ENCODE data around the gene ITPR2.
"Not testable (repeated sequence)": the region's sequence is repeated elsewhere in the genome, so short reads cannot be mapped to it uniquely, and the experiment has no call there.

ITPR2 gene

GRCh38 chr12:26848156-26848825 lies 15.3 kb upstream of the ITPR2 start:
- no peak for DNase-seq

GRCh38 chr12:26847431-26847830 lies 14.4 kb upstream of the ITPR2 start:
- DNase-seq: no peak

GRCh38 chr12:26846416-26846815 lies 13.4 kb upstream of the ITPR2 start:
- DNase-seq: no peak

GRCh38 chr12:26845984-26846383 lies 13.0 kb upstream of the ITPR2 start:
- no peak for DNase-seq

DNA sequence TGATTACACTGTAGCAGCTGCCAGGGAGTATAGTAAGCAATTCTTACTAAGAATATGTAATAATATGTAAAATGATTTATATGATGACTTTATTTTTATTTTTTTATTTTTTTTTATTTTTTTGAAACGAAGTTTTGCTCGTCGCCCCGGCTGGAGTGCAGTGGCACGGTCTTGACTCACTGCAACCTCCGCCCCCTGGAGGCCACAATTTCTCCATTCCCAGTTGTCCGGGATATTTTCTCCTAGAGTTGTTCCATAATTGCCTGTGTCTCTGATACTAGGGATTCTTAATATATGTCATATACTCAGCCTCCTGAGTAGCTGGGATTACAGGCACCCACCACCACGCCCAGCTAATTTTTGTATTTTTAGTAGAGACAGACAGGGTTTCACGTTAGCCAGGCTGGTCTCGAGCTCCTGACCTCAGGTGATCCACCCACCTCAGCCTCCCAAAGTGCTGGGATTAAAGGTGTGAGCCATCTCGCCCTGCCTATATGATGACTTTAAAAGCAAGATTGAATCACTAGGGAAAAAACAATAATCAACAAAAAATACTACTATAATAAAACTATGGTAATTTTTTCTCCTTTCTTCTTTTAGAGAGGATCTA lies 12.2 kb upstream of the ITPR2 start:
- DNase-seq: peak; percentile 44

DNA sequence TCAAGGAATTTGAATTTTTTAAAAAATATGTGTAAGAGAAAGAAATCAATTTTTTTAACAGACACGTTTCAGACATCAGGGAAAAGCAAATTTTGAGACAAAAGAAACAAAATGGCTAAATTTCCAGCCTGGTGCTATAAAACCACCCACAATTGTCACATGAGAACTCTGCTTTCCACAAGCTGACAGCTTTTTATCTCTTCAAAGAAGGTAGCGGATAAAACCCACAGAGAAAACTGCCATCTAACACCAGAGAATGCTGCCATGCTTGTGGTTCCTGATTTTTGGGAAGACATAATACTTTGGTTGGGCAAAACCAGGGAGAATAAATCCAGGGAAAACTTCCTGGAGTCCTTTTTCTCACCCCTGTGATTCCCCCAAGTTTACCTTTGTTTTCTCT lies 10.3 kb upstream of the ITPR2 start:
- DNase-seq: no peak

- no peak for DNase-seq
These were observed 8.1 kb upstream of the ITPR2 start for GRCh38 chr12:26841085-26841484.

- DNase-seq: no peak
These were observed 6.5 kb upstream of the ITPR2 start for GRCh38 chr12:26839512-26839911.

DNA sequence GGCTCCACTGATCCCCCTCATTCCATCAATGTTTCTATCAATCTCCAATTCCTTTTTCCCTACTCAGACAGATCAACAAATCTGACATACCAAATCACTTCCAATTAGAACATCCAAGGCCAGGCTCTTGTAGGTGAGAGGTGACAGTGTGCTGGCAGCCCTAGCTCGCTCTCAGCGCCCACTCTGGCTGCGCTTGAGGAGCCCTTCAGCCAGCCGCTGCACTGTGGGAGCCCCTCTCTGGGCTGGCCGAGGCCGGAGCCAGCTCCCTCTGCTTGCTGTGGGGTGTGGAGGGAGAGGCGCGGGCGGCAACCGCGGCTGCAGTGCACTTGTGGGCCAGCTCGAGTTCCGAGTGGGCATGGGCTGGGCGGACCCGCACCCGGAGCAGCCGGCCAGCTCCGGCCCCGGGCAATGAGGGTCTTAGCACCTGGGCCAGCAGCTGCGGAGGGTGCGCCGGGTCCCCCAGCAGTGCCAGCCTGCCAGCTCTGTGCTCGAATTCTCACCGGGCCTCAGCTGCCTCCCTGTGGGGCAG lies 6.0 kb upstream of the ITPR2 start:
- no peak for DNase-seq

GRCh38 chr12:26836201-26836600 lies 3.2 kb upstream of the ITPR2 start:
- no peak for DNase-seq

GRCh38 chr12:26834503-26835060 lies 1.6 kb upstream of the ITPR2 start:
- not testable (repeated sequence) for DNase-seq

GRCh38 chr12:26833743-26834490 lies 923 bp upstream of the ITPR2 start:
- peak; percentile 33 for DNase-seq

GRCh38 chr12:26831951-26832821 lies 808 bp downstream of the ITPR2 start:
- DNase-seq: peak; percentile 62

DNA sequence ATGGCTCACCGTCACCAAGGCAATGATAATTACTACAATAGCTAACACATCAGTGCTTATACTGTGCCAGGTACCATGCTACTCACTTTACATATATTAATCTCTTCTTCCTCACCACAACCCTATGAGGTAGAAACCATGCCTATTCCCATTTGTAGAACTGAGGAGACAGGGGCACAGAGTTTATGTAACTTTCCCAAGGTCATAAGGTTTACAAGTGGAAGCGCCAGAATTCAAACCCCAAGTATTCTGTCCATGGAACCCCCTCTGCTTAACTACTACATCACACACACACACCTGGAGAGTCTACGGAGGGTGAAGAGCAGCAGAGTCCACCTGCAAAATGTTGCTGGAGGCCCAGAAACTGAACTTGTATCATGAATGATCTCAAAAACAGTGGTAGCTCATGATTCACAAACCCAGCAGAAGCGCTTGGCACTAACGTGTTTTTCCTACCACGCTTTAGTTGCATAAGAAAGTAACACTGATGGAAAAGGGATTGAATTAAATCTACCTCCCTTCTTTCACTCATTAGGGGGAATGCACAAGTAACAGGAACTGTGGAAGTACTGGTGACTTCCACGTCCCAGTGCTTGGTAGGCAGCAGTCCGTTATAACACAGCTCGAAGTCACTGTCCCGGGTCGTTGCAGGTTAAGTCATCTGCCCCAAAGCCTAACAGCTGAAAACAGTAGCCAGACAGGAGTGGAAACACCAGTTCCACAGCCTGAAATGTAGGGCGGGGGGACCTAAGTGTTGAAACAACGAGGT lies 2.0 kb downstream of the ITPR2 start:
- DNase-seq: no peak

DNA sequence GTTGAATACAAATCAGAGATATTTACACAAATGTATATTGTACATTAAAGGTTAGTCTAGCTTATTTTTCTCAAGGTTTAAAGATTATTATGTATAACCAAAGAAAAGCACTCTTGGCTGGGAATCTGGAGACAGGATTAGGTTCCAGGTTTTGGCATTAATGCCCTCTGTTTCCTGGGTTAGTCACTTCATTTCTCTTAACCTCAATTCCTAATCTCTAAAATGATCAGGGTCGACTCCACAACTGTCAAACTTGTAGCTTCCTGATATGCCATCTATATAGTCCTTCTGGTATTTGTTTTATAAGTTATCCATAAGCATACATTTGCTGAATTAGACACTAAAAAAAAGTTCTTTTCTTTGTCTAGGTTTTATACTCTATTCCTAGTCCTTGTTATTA lies 2.6 kb downstream of the ITPR2 start:
- no peak for DNase-seq

DNA sequence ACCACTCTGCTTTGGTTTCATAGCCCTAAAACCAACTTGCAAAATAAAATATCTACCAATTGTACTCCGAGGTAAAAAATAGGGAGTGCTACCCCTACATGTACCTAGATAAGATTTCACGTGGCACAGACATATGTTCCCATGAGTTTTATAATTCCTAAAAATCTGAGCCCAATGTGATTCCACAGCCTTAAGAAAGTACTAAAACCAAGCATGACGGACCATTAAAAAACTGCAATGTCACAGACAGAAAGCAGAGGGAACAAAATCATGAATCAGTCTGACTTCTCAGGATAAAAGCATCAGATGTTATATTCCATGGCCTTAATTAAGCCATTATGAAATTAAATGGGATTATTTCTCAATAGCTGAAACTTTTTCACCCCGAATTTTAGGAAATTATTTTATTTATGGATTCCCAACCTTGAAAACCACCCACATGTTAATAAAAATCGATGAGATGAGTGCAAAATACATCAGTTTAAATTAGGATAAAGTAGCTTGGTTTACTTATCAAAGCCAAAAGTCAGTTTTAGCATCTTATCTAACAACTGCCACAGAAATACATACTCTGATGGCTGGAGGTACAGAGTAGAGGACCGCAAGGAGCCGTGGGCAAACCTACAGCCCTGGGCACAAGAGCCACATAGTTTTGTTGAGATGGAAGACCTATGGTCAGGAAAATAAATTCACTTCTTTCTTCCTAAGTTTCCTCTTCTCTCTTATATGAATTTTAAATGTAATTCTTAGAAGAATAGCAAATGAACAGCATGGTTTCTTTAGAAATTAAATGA lies 4.5 kb downstream of the ITPR2 start:
- no peak for DNase-seq

DNA sequence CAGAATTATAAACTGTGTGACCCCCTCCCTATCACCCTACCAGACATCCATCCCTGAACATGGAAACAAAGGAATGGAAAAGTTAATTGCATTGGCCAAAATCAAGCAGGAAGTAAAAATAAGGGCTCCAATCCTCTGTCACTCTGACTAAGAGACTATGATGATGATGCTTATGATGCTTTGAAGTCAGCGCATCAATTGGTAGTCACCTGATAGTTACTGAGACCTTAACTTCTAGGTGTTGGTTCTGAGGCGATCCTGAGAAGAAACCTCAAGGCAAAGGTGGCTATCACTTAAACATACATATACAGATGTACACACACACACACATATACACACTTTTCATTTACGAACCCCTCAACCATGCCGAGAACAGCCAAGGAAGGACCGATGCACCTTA lies 6.6 kb downstream of the ITPR2 start:
- DNase-seq: no peak

DNA sequence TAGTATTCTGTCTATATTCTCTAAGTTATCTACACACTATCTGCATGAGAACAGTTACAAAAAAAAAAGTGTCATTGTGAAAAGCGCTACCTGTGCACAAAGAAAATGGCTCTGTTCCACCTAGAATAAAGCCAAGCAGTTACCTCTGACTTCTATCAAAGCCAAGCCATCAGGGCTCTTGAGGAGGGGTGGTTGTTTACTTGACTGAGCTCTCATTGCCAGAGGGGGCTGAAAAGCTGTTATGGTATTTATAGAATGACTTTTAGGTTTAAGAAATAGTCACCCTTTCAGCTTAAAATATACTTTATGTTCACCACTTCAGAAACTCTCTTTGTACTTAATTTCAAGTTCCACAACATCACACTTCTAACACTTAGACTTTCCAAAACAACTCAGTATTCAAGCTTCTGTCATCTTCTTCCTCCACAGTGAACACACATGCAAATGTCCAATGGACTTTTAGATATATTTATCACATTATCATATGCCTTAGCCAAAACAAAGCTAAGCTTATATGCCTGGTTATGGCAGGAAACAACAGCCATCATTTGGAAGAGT lies 7.5 kb downstream of the ITPR2 start:
- no peak for DNase-seq

DNA sequence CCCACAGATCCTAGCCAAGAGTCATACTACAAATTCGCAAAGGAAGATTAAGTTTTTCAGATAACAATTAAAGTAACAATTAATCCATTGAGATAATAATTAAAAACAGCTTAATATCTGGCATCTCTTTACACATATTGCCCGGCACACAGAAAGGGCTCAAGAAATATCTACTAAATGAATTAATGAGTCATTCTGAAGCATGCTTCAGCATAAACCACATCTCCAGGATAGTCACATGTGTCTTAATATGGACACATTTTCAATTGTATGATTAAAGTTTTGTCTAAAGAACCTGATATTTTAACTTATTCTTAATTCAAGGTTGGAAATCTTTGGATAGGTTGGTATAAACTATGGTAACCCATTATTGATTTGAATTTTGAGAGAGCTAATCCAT lies 9.6 kb downstream of the ITPR2 start:
- DNase-seq: no peak

DNA sequence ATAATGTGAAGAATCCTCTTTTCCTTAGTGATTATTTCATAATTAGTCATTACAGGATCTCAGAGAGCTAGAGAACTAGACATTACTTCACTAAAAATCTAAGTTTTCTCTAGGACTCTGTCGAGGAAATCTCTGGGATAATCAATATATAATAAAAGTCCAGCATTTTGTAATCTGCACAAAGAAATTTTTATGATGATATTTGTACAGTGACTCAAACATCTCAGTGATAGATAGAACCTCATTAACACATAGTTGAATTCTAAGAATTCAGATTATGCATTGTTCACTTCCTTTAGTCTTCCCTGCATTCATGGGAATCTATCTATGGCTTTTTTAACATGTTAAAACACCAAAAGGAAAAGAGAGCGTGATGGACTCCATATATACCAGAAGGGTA lies 11.0 kb downstream of the ITPR2 start:
- no peak for DNase-seq
